Ureter (tissue), 1 donor: Measurements from ENCODE around the gene LRSAM1. TPM values are rescaled to one million over a fixed set of nuclear protein-coding genes. Genes with fewer than 3 reads are reported as not detected.

ENCODE experiments used
- DNase-seq: peaks from one replicate; pipeline ENCODE4 v3.0.0-alpha.2; 2020; ENCODE audit warnings: low spot score
- total RNA-seq: library from RNA; stranded (reverse); gene quantifications from one replicate; pipeline ENCODE4 v1.2.4, GENCODE V29; 2023
- donor health status: DM: yes; HTN: yes; CAD: no.

The LRSAM1 gene
- total RNA-seq, 1 donor from 2014 or later = 30.4 TPM

- no peak for DNase-seq
Measured at GRCh38 chr9:127496974-127497373, 45.7 kb downstream of the LRSAM1 start.

GRCh38 chr9:127497656-127498290 lies 46.5 kb downstream of the LRSAM1 start:
- DNase-seq = no peak

- DNase-seq = peak; percentile 68
Measured at GRCh38 chr9:127498298-127498697, 47.0 kb downstream of the LRSAM1 start.

GRCh38 chr9:127500399-127500798 lies 49.1 kb downstream of the LRSAM1 start:
- no peak for DNase-seq

- no peak for DNase-seq
Measured at GRCh38 chr9:127500862-127501261, 49.6 kb downstream of the LRSAM1 start.

- no peak for DNase-seq
Measured at GRCh38 chr9:127501821-127502343, 50.6 kb downstream of the LRSAM1 start.

GRCh38 chr9:127502706-127503378 lies 51.5 kb downstream of the LRSAM1 start:
- no peak for DNase-seq

GRCh38 chr9:127503379-127503921 lies 52.1 kb downstream of the LRSAM1 start:
- DNase-seq = no peak

- peak; percentile 87 for DNase-seq
Measured at GRCh38 chr9:127503947-127504886, 52.9 kb downstream of the LRSAM1 start.

- DNase-seq = no peak
Measured at GRCh38 chr9:127504887-127505251, 53.6 kb downstream of the LRSAM1 start.

- DNase-seq = no peak
Measured at GRCh38 chr9:127505396-127506116, 54.2 kb downstream of the LRSAM1 start.

GRCh38 chr9:127506117-127506813 lies 55.0 kb downstream of the LRSAM1 start:
- DNase-seq = no peak

- DNase-seq = no peak
Measured at GRCh38 chr9:127506814-127507750, 55.8 kb downstream of the LRSAM1 start.

GRCh38 chr9:127507751-127508648 lies 56.7 kb downstream of the LRSAM1 start:
- no peak for DNase-seq

- no peak for DNase-seq
Measured at GRCh38 chr9:127508901-127509260, 57.6 kb downstream of the LRSAM1 start.

GRCh38 chr9:127509261-127509954 lies 58.1 kb downstream of the LRSAM1 start:
- DNase-seq = no peak

GRCh38 chr9:127509955-127510299 lies 58.6 kb downstream of the LRSAM1 start:
- DNase-seq = no peak

- DNase-seq = no peak
Measured at GRCh38 chr9:127514468-127514867, 63.2 kb downstream of the LRSAM1 start.
